HepG2 (cell line): ENCODE measurements around the gene TOM1L2. TPM values are rescaled to one million over a fixed set of nuclear protein-coding genes. Genes with fewer than 3 reads are reported as not detected.

Experiments
- ARID4A ChIP-seq: sonication (generic); formaldehyde crosslinking; IDR thresholded peaks from 2 replicates; pipeline ENCODE4 v1.5.0; 2020; ENCODE audit warnings: mild to moderate bottlenecking, missing genetic modification reagents, borderline replicate concordance
- CTCF ChIP-seq: sonication (generic); formaldehyde crosslinking; IDR thresholded peaks from 2 replicates; pipeline ENCODE4 v1.5.0; 2020; ENCODE audit warnings: mild to moderate bottlenecking, missing genetic modification reagents, moderate library complexity
- ETV5 ChIP-seq: IDR thresholded peaks from 2 replicates; pipeline ENCODE4 v1.6.1; 2018; ENCODE audit warnings: missing biosample characterization, missing genetic modification reagents, inconsistent platforms, borderline replicate concordance
- FOXA3 ChIP-seq: IDR thresholded peaks from 2 replicates; pipeline ENCODE4 v1.6.1; 2016; ENCODE audit warnings: missing genetic modification reagents, missing compliant biosample characterization
- FUBP1 ChIP-seq: sonication (generic); formaldehyde crosslinking; IDR thresholded peaks from 2 replicates; pipeline ENCODE4 v1.5.1; 2020; ENCODE audit warnings: missing genetic modification reagents, mild to moderate bottlenecking, borderline replicate concordance
- HIC2 ChIP-seq: sonication (generic); formaldehyde crosslinking; IDR thresholded peaks from 2 replicates; pipeline ENCODE4 v1.9.0; 2022; ENCODE audit warnings: low read depth, missing genetic modification reagents
- HNF4A ChIP-seq: sonication (generic); formaldehyde crosslinking; IDR thresholded peaks from 2 replicates; pipeline ENCODE4 v1.4.0; 2020; ENCODE audit warnings: missing genetic modification reagents
- MXI1 ChIP-seq: IDR thresholded peaks from 3 replicates; pipeline ENCODE4 v1.6.1; 2012; ENCODE audit warnings: low read depth, low read length, inconsistent platforms, borderline replicate concordance
- NR3C1 ChIP-seq: sonication (generic); formaldehyde crosslinking; IDR thresholded peaks from 2 replicates; pipeline ENCODE4 v1.4.0; 2020; ENCODE audit warnings: missing genetic modification reagents
- RXRA ChIP-seq: sonication (generic); formaldehyde crosslinking; IDR thresholded peaks from 2 replicates; pipeline ENCODE4 v1.5.1; 2020; ENCODE audit warnings: missing genetic modification reagents
- SAP130 ChIP-seq: IDR thresholded peaks from 2 replicates; pipeline ENCODE4 v1.6.1; 2016; ENCODE audit warnings: low read depth
- SOX13 ChIP-seq, 3 experiments: fragments of 450-650 bp in 1 of 3; sonication (generic) in 1 of 3; formaldehyde crosslinking in 1 of 3; IDR thresholded peaks in 2 of 3; conservative IDR thresholded peaks in 1 of 3; 2 replicates each; pipeline versions ENCODE4 v1.5.0 to v1.6.1; 2016 to 2020; ENCODE audit warnings: antibody characterized with exemption in 1 of 3, mild to moderate bottlenecking in 1 of 3, missing compliant biosample characterization in 1 of 3, missing genetic modification reagents in 1 of 3, moderate library complexity in 1 of 3
- TEAD3 ChIP-seq: optimal IDR thresholded peaks from 2 replicates; pipeline ENCODE3; 2016; ENCODE audit warnings: borderline replicate concordance
- TERF1 ChIP-seq: sonication (generic); formaldehyde crosslinking; IDR thresholded peaks from 2 replicates; pipeline ENCODE4 v1.8.0; 2022; ENCODE audit warnings: mild to moderate bottlenecking, missing genetic modification reagents, moderate library complexity
- ZBTB25 ChIP-seq: IDR thresholded peaks from 2 replicates; pipeline ENCODE4 v1.6.1; 2018; ENCODE audit warnings: missing genetic modification reagents
- ZNF383 ChIP-seq: sonication (generic); formaldehyde crosslinking; IDR thresholded peaks from 2 replicates; pipeline ENCODE4 v1.4.0; 2020; ENCODE audit warnings: missing genetic modification reagents, mild to moderate bottlenecking, borderline replicate concordance
- polyA plus RNA-seq, 8 experiments: library from polyadenylated mRNA; depleted of rRNA in 3 of 8; stranded (reverse) in 7 of 8; unstranded in 1 of 8; fragments of >200 nt; fragmentation: Illumina TruSeq in 4 of 8; extraction: Trizol in 4 of 8; gene quantifications; 2 replicates each; pipeline versions ENCODE4 v1.2.1 to v1.2.3, GENCODE V29; 2011 to 2016; ENCODE audit warnings: low read depth in 4 of 8, missing spikeins in 1 of 8, mixed read lengths in 1 of 8; ENCODE audit not compliant: insufficient read depth in 1 of 8
- total RNA-seq, 5 experiments: library from RNA; depleted of rRNA; stranded (reverse); fragments of >200 nt; fragmentation: Illumina TruSeq; extraction: Trizol; gene quantifications; 2 replicates each; pipeline ENCODE4 v1.2.3, GENCODE V29; 2016; ENCODE audit warnings: low read depth in 1 of 5

The TOM1L2 gene
- total and polyA plus RNA-seq, 2 of the 13 experiments (the other 11 are each of a cell fraction or from before 2014, with no cell fraction given): 4.7 to 7.4 TPM

- TF ChIP-seq CTCF (CRISPR knock-in tag): peak; percentile 31; the same call in 1 of the 2 replicates
- peak; percentile 47 for TF ChIP-seq ARID4A
- peak; percentile 29; the same call in 1 of the 2 replicates for TF ChIP-seq HIC2 (CRISPR knock-in tag)
- peak; percentile 52; the same call in 1 of the 2 replicates for TF ChIP-seq FOXA3 (CRISPR knock-in tag)
- peak; percentile 32; the same call in 1 of the 2 replicates for TF ChIP-seq RXRA (CRISPR knock-in tag)
- 0 out of 2 replicates have a peak, but pooled peaks have one; percentile 3 for TF ChIP-seq HNF4A (CRISPR knock-in tag)
- TF ChIP-seq MXI1: peak; percentile 22; the same call in 1 of the 3 replicates
- TF ChIP-seq SOX13 (IDR thresholded peaks at IDR 0.05): no peak
- 0 out of 4 replicates have a peak, but pooled peaks of 1 of the 2 experiments have one; percentile 20 for TF ChIP-seq SOX13 (CRISPR knock-in tag; conservative IDR thresholded peaks at IDR 0.05 in 1 of 2, IDR thresholded peaks at IDR 0.05 in 1 of 2)
- TF ChIP-seq TERF1 (CRISPR knock-in tag): no peak
- no peak for TF ChIP-seq ZBTB25 (CRISPR knock-in tag)
- TF ChIP-seq NR3C1 (CRISPR knock-in tag): no peak
- no peak for TF ChIP-seq FUBP1 (CRISPR knock-in tag)
- TF ChIP-seq ZNF383 (CRISPR knock-in tag): no peak
- peak; percentile 46 for TF ChIP-seq SAP130 (CRISPR knock-in tag)
- TF ChIP-seq TEAD3 (CRISPR knock-in tag): peak; percentile 53
- 0 out of 2 replicates have a peak, but pooled peaks have one; percentile 13 for TF ChIP-seq ETV5
Observed at GRCh38 chr17:17856386-17856785, 115.8 kb downstream of the TOM1L2 start (continued).
